GM21528 (cell line): ENCODE results near the gene RPTOR.
"Not testable (repeated sequence)": the region's sequence is repeated elsewhere in the genome, so short reads cannot be mapped to it uniquely, and the experiment has no call there.

ENCODE experiments used
- ATAC-seq: cut with Tn5 transposase; IDR thresholded peaks from one replicate; pipeline ENCODE4 v1.9.1; 2021; ENCODE audit warnings: mild to moderate bottlenecking, moderate library complexity; ENCODE audit not compliant: unreplicated experiment, low FRiP score

The RPTOR gene

GRCh38 chr17:80683625-80684104 lies 139.0 kb downstream of the RPTOR start:
- ATAC-seq, result no peak

- no peak for ATAC-seq
These were observed 143.2 kb downstream of the RPTOR start for GRCh38 chr17:80687839-80688238.

- ATAC-seq, result no peak
These were observed 144.5 kb downstream of the RPTOR start for GRCh38 chr17:80689129-80689619.

GRCh38 chr17:80691784-80692183 lies 147.1 kb downstream of the RPTOR start:
- no peak for ATAC-seq

GRCh38 chr17:80692931-80693467 lies 148.4 kb downstream of the RPTOR start:
- ATAC-seq, result no peak

- ATAC-seq, result no peak
These were observed 148.9 kb downstream of the RPTOR start for GRCh38 chr17:80693511-80693910.

- no peak for ATAC-seq
These were observed 149.7 kb downstream of the RPTOR start for GRCh38 chr17:80694085-80694991.

GRCh38 chr17:80694992-80695912 lies 150.6 kb downstream of the RPTOR start:
- no peak for ATAC-seq

GRCh38 chr17:80695979-80696378 lies 151.3 kb downstream of the RPTOR start:
- ATAC-seq, result no peak

GRCh38 chr17:80696456-80696855 lies 151.8 kb downstream of the RPTOR start:
- ATAC-seq, result no peak

- ATAC-seq, result no peak
These were observed 152.3 kb downstream of the RPTOR start for GRCh38 chr17:80696964-80697363.

- ATAC-seq, result no peak
These were observed 153.7 kb downstream of the RPTOR start for GRCh38 chr17:80698297-80698696.

GRCh38 chr17:80699205-80699604 lies 154.6 kb downstream of the RPTOR start:
- not testable (repeated sequence) for ATAC-seq

- ATAC-seq, result no peak
These were observed 157.1 kb downstream of the RPTOR start for GRCh38 chr17:80701730-80702129.

- ATAC-seq, result no peak
These were observed 157.9 kb downstream of the RPTOR start for GRCh38 chr17:80702315-80703141.

- ATAC-seq, result no peak
These were observed 158.5 kb downstream of the RPTOR start for GRCh38 chr17:80703142-80703478.

- no peak for ATAC-seq
These were observed 159.8 kb downstream of the RPTOR start for GRCh38 chr17:80704381-80704819.

GRCh38 chr17:80704894-80705293 lies 160.3 kb downstream of the RPTOR start:
- ATAC-seq, result no peak

- ATAC-seq, result no peak
These were observed 161.3 kb downstream of the RPTOR start for GRCh38 chr17:80705988-80706387.

GRCh38 chr17:80706463-80706867 lies 161.8 kb downstream of the RPTOR start:
- ATAC-seq, result no peak
